Kasumi-1 (cell line): ENCODE measurements around the gene FTCDNL1.

Experiments
- DNase-seq, 2 experiments: peaks; one replicate each; lab custom pipeline; 2025; lab: John Stamatoyannopoulos, UW

FTCDNL1 gene

GRCh38 chr2:199850718-199851500, at the start of gene FTCDNL1:
Gene FTCDNL1 (minus strand): TSS chr2:199851192. CDS start chr2:199848962, 2,230 bp downstream.
- peak; percentile 76 to 90 for DNase-seq

GRCh38 chr2:199896617-199897016, 45.6 kb upstream of the FTCDNL1 start:
- no peak for DNase-seq

GRCh38 chr2:199895406-199895805, 44.4 kb upstream of the FTCDNL1 start:
- DNase-seq = no peak

- no peak for DNase-seq
Observed at GRCh38 chr2:199883474-199884212, 32.7 kb upstream of the FTCDNL1 start.

- no peak for DNase-seq
Observed at GRCh38 chr2:199882667-199883066, 31.7 kb upstream of the FTCDNL1 start.

- no peak for DNase-seq
Observed at GRCh38 chr2:199875400-199875799, 24.4 kb upstream of the FTCDNL1 start.

DNA sequence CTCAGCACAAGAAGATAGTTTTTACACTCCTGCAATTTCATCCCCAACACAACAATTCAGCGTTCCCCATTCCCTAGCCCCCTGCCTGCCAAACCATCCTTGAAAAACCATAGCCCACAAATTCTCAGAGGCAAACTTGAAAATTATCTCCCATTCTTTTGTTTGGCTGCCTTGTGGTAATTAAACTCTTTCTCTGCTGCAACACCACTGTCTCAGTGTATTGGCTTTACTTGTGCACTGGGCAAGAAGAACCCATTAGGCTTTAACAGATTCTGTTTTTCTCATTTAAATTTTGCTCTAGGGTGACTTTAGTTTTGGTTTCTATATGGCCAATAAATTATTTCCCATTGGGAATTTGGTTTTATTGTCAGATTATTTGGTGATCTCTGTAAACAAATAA, 23.2 kb upstream of the FTCDNL1 start:
- DNase-seq = no peak

DNA sequence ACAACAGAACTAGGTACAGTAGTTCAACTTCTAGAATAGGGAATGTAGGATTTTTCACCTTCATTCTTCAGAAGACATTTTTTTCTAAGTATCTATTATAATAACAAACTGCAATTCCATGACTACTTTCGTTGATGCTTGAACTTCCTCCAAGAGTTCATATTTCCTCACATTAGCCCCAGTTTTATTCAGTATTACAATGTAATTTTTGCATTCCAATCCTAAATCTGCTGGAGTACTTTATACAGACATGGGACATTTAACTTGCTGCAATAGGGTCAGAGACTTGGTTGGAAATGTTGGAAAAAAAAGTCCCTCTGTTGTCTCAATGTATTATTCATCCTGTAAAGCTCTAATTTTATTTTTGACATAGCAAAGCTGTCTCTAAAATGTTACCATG, 19.6 kb upstream of the FTCDNL1 start:
- DNase-seq = no peak

- DNase-seq = no peak
Observed at GRCh38 chr2:199869653-199870052, 18.7 kb upstream of the FTCDNL1 start.

DNA sequence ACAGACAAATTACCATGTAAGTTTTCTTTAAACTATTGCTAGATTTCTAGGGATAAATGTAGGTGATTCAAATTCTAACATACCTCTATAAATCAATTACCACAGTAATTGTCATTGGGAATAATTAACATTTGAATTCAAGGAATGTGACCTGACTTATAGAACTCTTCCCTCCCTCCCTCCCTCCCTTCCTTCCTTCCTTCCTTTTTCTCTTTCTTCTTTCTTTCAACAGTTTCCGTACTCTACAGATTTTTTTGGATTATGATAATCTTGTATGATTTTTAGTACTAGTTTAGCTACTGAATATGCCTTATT, 18.2 kb upstream of the FTCDNL1 start:
- no peak for DNase-seq

- DNase-seq = no peak
Observed at GRCh38 chr2:199868431-199869226, 17.6 kb upstream of the FTCDNL1 start.

- no peak for DNase-seq
Observed at GRCh38 chr2:199865905-199866304, 14.9 kb upstream of the FTCDNL1 start.

DNA sequence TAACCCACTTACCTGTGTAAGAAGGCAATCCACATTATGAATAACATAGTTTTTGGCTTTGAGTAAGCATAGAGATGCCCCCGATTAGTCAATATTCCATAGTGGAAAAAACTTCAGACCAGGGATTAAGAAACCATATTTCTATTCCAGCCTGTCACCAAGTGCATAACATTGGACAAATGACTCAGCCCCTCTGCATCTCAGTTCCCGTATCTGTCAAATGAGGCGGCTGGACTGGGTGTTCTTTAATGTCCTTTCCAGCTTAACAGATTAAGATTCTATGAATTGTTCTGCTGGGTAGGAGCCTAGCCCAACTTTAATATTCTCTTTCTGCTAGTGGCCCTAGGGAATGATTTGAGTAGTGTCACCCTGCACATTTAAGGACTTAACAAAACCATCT, 11.8 kb upstream of the FTCDNL1 start:
- no peak for DNase-seq

DNA sequence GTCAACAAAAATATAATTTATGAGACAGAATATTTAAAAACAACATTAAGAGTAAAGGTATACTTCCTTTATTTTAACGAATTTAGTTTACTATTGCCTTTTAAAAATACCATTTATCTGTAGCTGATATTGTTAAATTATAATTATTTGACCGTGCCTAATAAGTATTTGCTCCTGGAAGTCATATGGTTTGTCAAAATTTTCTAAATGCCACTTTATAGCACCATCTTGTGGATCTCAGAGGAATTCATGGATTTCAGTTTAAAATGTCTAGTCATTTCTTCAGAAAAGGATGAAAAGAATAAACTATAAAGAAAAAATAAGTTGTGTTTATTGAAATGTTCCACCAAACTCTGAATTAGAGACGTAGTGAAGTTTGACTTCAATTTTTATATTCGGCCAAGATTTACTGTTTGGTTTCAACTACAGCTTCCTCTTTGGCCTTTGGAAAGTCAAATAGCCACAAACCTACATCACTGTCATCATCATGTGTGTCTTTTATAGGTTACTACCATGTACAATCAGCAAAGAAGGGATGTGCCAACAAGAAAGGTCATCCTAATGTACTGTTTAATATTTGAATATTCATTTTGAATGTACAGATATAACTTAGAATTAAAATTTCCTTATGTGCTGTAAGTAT, 10.3 kb upstream of the FTCDNL1 start:
- DNase-seq = peak; percentile 70 to 80

GRCh38 chr2:199855812-199856211, 4.8 kb upstream of the FTCDNL1 start:
- no peak for DNase-seq

DNA sequence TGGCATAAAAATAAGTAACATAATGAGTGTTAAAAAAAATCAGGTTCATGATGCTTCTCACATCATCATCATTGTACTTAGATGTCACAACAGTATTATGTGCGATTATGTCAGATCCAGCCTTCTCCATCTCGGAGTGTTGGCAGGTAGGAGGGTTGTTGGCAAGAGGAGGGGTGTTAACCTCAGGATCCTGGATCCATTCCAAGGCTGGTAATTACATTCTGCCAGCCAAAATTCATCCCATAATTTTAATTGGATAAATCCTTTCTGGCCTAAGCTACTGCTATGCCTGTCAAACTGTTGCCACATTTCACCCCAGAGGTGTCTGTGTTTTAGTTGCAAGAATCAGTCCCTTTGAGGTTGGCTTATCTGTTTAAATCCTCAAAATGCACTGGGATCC, 891 bp upstream of the FTCDNL1 start:
- DNase-seq = no peak

DNA sequence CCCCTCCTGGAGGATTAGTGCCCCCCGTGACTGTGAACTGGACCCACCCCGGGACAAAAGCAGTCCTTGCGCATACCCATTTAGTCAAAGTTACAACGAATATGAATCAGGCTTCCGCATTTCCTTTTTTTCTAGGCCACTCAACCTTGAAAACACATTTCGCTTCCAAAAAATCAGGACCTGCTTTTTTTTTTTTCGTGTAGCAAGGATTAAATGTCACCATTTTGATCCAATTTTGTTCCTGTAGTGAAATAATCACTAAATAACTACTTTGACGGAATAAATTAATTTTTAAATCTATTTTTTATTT, 464 bp upstream of the FTCDNL1 start:
- no peak for DNase-seq

DNA sequence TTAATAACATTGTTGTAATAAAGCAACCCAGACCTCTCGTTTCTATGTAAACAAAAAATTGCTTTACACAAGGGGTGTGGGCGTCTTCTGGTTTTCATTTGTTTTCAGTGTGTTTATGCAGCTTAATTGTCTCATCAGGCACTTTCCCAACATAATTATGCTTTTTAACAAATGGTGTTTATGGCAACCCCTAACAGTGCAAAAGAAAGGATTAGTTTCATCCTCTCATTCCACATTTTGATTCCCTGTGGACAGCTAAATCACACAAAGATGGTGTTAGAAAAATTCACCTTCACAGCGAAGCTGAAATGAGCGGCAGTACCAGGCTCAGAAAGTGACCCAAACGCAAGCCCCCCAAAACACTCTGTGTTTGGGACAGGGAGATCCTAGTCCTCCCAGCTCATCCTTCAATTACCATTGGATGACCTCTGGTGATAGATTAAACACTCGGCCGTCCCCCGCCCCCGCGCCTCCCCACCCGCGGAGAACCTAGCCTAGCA, 724 bp downstream of the FTCDNL1 start:
- DNase-seq = no peak

- no peak for DNase-seq
Observed at GRCh38 chr2:199848389-199849130, 2.4 kb downstream of the FTCDNL1 start.

DNA sequence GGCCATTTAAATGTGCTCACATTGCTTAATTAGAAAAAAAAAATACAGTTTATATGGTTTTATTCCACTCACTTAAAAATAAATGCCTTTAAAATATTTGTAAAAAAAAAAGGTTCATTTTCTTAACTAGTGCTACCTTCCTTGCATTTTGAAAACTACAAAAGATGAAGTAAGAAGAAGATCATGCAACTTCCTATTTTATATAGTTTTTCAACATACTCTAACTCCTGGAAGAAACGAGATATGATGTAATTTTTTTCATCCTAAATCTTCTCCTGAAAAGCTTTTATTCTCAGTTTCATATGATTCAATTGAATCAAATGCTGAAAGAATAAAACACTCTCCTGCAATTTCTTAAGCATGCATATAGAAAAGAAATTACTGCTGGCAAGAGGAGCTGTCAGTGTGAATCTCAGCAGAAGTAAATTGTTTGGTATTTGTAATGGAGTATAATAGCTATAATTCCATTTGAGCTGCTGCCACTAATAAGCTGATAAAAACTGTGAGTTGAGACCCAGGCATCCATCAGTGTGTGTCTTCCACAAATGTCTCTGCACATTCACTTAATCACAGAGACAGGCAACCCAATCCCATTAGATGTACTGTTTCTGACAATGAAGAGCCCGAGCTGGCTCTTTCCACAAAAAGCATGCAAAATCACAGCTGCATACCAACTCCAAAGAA, 3.7 kb downstream of the FTCDNL1 start:
- no peak for DNase-seq
